H9 (cell line): ENCODE results near the gene LLGL2. TPM values are rescaled to one million over a fixed set of nuclear protein-coding genes. Genes with fewer than 3 reads are reported as not detected.
A peak's percentile ranks its signal among the peaks of the same experiment; 100 is the strongest.

Experiments
- DNase-seq: peaks from one replicate; pipeline ENCODE4 v3.0.0-alpha.2; 2017
- H2AFZ ChIP-seq: one replicate; pipeline ENCODE4 v1.6.1; 2013; ENCODE audit warnings: mild to moderate bottlenecking, low read length, control low read depth, moderate library complexity
- H2AK5ac ChIP-seq: 2 replicates; pipeline ENCODE4 v1.6.1; 2013; ENCODE audit warnings: low read length, control low read depth, mixed read lengths; ENCODE audit not compliant: insufficient read length
- H2BK120ac ChIP-seq: one replicate; pipeline ENCODE4 v1.6.1; 2013; ENCODE audit warnings: low read depth, mild to moderate bottlenecking, low read length, control low read depth, inconsistent platforms; ENCODE audit not compliant: poor library complexity, severe bottlenecking
- H2BK12ac ChIP-seq: 2 replicates; pipeline ENCODE4 v1.6.1; 2013; ENCODE audit warnings: low read length, control low read depth, mixed read lengths, low read depth; ENCODE audit not compliant: insufficient read length
- H2BK15ac ChIP-seq: 2 replicates; pipeline ENCODE4 v1.6.1; 2013; ENCODE audit warnings: low read depth, low read length, control low read depth
- H2BK20ac ChIP-seq: one replicate; pipeline ENCODE4 v1.6.1; 2013; ENCODE audit warnings: low read depth, mild to moderate bottlenecking, low read length, control low read depth, inconsistent platforms; ENCODE audit not compliant: poor library complexity, severe bottlenecking
- H2BK5ac ChIP-seq: 2 replicates; pipeline ENCODE4 v1.6.1; 2013; ENCODE audit warnings: low read length, control low read depth, mixed read lengths; ENCODE audit not compliant: insufficient read length
- H3K14ac ChIP-seq: 2 replicates; pipeline ENCODE4 v1.6.1; 2013; ENCODE audit warnings: low read length, control low read depth; ENCODE audit not compliant: insufficient read depth
- H3K18ac ChIP-seq: 2 replicates; pipeline ENCODE4 v1.6.1; 2013; ENCODE audit warnings: low read depth, mild to moderate bottlenecking, mixed read lengths, low read length, control low read depth; ENCODE audit not compliant: insufficient read length
- H3K23ac ChIP-seq: 2 replicates; pipeline ENCODE4 v1.6.1; 2013; ENCODE audit warnings: low read length, control low read depth, mixed read lengths, low read depth; ENCODE audit not compliant: insufficient read length
- H3K23me2 ChIP-seq: 2 replicates; pipeline ENCODE4 v1.6.1; 2013; ENCODE audit warnings: low read depth, mild to moderate bottlenecking, mixed read lengths, low read length, control low read depth; ENCODE audit not compliant: insufficient read length, poor library complexity, severe bottlenecking
- H3K27ac ChIP-seq: 2 replicates; pipeline ENCODE4 v1.5.1; 2013; ENCODE audit warnings: low read length, control low read depth, mixed read lengths, low read depth; ENCODE audit not compliant: insufficient read length
- H3K27me3 ChIP-seq: 2 replicates; pipeline ENCODE4 v1.6.1; 2013; ENCODE audit warnings: low read length, control low read depth, inconsistent platforms; ENCODE audit not compliant: insufficient read depth
- H3K4ac ChIP-seq: 2 replicates; pipeline ENCODE4 v1.6.1; 2013; ENCODE audit warnings: low read depth, mild to moderate bottlenecking, control low read depth, inconsistent platforms, low read length, moderate library complexity
- H3K4me1 ChIP-seq: 2 replicates; pipeline ENCODE4 v1.6.1; 2013; ENCODE audit warnings: low read length, control low read depth, inconsistent platforms; ENCODE audit not compliant: insufficient read depth
- H3K4me2 ChIP-seq: 2 replicates; pipeline ENCODE4 v1.6.1; 2013; ENCODE audit warnings: low read length, control low read depth, mixed read lengths; ENCODE audit not compliant: insufficient read length, insufficient read depth
- H3K56ac ChIP-seq: 2 replicates; pipeline ENCODE4 v1.6.1; 2013; ENCODE audit warnings: low read depth, mild to moderate bottlenecking, mixed read lengths, low read length, control low read depth; ENCODE audit not compliant: insufficient read length
- H3K79me1 ChIP-seq: 2 replicates; pipeline ENCODE4 v1.6.1; 2013; ENCODE audit warnings: low read depth, mild to moderate bottlenecking, moderate library complexity, low read length, control low read depth, inconsistent platforms; ENCODE audit not compliant: insufficient read depth, poor library complexity, severe bottlenecking
- H3K79me2 ChIP-seq: 2 replicates; pipeline ENCODE4 v1.6.1; 2013; ENCODE audit warnings: low read length, control low read depth, inconsistent platforms; ENCODE audit not compliant: insufficient read depth
- H3K9ac ChIP-seq: 2 replicates; pipeline ENCODE4 v1.6.1; 2013; ENCODE audit warnings: low read length, control low read depth, mixed read lengths; ENCODE audit not compliant: insufficient read length; ENCODE audit errors: extremely low read depth
- H3K9me3 ChIP-seq: one replicate; pipeline ENCODE4 v1.6.1; 2013; ENCODE audit warnings: low read depth, low read length, inconsistent platforms; ENCODE audit not compliant: control insufficient read depth
- H3T11ph ChIP-seq: one replicate; pipeline ENCODE4 v1.6.1; 2013; ENCODE audit warnings: mild to moderate bottlenecking, low read length, control low read depth, inconsistent platforms
- H4K20me1 ChIP-seq: one replicate; pipeline ENCODE4 v1.6.1; 2013; ENCODE audit not compliant: control insufficient read depth, insufficient read length, insufficient read depth
- H4K5ac ChIP-seq: 2 replicates; pipeline ENCODE4 v1.6.1; 2013; ENCODE audit warnings: low read depth, mild to moderate bottlenecking, mixed read lengths, low read length, control low read depth; ENCODE audit not compliant: insufficient read length
- H4K8ac ChIP-seq: replicated peaks from 2 replicates; pipeline ENCODE4 v1.6.1; 2013; ENCODE audit warnings: low read length, control low read depth, mixed read lengths, low read depth; ENCODE audit not compliant: insufficient read length
- H4K91ac ChIP-seq: 2 replicates; pipeline ENCODE4 v1.6.1; 2013; ENCODE audit warnings: low read depth, mild to moderate bottlenecking, moderate library complexity, mixed read lengths, low read length, control low read depth; ENCODE audit not compliant: insufficient read length
- H3K27ac Mint-ChIP-seq, 3 experiments: 2 replicates in 2 of 3; 3 replicates in 1 of 3; pipeline ENCODE4 v1.8.0; 2020 to 2021; ENCODE audit warnings: mixed read lengths in 3 of 3, mild to moderate bottlenecking in 1 of 3, moderate library complexity in 1 of 3
- H3K27me3 Mint-ChIP-seq: 2 replicates; pipeline ENCODE4 v1.8.0; 2021; ENCODE audit warnings: low read depth, mild to moderate bottlenecking, moderate library complexity, mixed read lengths
- H3K36me3 Mint-ChIP-seq, 3 experiments: 2 replicates in 2 of 3; 3 replicates in 1 of 3; pipeline ENCODE4 v1.8.0; 2020 to 2021; ENCODE audit warnings: low read depth in 3 of 3, mixed read lengths in 3 of 3; ENCODE audit not compliant: insufficient read depth in 1 of 3
- H3K4me1 Mint-ChIP-seq, 2 experiments: 2 replicates each; pipeline ENCODE4 v1.8.0; 2020; ENCODE audit warnings: mixed read lengths in 2 of 2
- H3K4me3 Mint-ChIP-seq, 2 experiments: 2 replicates in 1 of 2; 3 replicates in 1 of 2; pipeline ENCODE4 v1.8.0; 2020 to 2021; ENCODE audit warnings: mild to moderate bottlenecking in 2 of 2, mixed read lengths in 2 of 2, moderate library complexity in 1 of 2
- H3K9me3 Mint-ChIP-seq, 2 experiments: 2 replicates in 1 of 2; 3 replicates in 1 of 2; pipeline ENCODE4 v1.8.0; 2020; ENCODE audit warnings: mild to moderate bottlenecking in 2 of 2, mixed read lengths in 2 of 2, moderate library complexity in 1 of 2
- CTCF ChIP-seq: fragments of 200-600 bp; sonication (generic); conservative IDR thresholded peaks from 3 replicates; pipeline ENCODE4 v1.8.0; 2021; ENCODE audit warnings: antibody characterized with exemption, mild to moderate bottlenecking
- WGBS: extraction: QIAGEN DNeasy Blood & Tissue Kit; methylation state at CpG from one replicate; pipeline ENCODE4 v1.1.7; 2013; ENCODE audit warnings: missing lambda C conversion rate, low lambda C conversion rate, mixed read lengths; ENCODE audit not compliant: insufficient read length; ENCODE audit errors: extremely low coverage; 5-methylcytosine and 5-hydroxymethylcytosine counted together
- total RNA-seq: library from RNA; stranded (reverse); gene quantifications from 2 replicates; pipeline ENCODE4 v1.2.1, GENCODE V29; 2021

LLGL2 gene
- total RNA-seq, 1 experiment from 2014 or later, result 90.4 TPM

GRCh38 chr17:75499313-75500022 lies 26.0 kb upstream of the LLGL2 start:
- Histone ChIP-seq H3K79me2 (no peaks in the 10 kb centered on the region), H3K4me1 (no peaks in the 10 kb centered on the region), H2BK20ac (no peak overlapping the region), H4K20me1 (no peaks in the 10 kb centered on the region), H3K9ac (no peak overlapping the region), H3K27me3 (no peaks in the 10 kb centered on the region), H3K27ac (no peak overlapping the region), H4K5ac (no peak overlapping the region), H2BK5ac (no peak overlapping the region), H3K18ac (no peak overlapping the region), H3K79me1 (no peaks in the 10 kb centered on the region), H3K14ac (no peak overlapping the region; the same call in 1 of the 2 replicates), H4K8ac (no peak overlapping the region), H2BK120ac (no peak overlapping the region), H3K4me2 (no peak overlapping the region), H2AK5ac (no peak overlapping the region), H2AFZ (no peak overlapping the region), H4K91ac (no peak overlapping the region), H2BK15ac (no peak overlapping the region), H3T11ph (no peak overlapping the region), H3K56ac (no peak overlapping the region), H3K23ac (no peak overlapping the region), H3K9me3 (no peaks in the 10 kb centered on the region), H3K23me2 (no peaks in the 10 kb centered on the region), H2BK12ac (no peak overlapping the region), H3K4ac (no peak overlapping the region)
- no peak overlapping the region for H3K4me3 Mint-ChIP-seq
- no peak for TF ChIP-seq CTCF
- H3K4me1 Mint-ChIP-seq, result no peaks in the 10 kb centered on the region
- no CpG with 5 or more reads among the region's 16 CpGs for WGBS
- no peak for DNase-seq
- H3K9me3 Mint-ChIP-seq, result no peaks in the 10 kb centered on the region
- H3K36me3 Mint-ChIP-seq, result peaks cover 0 to 45% (median 34%) of the 10 kb centered on the region in 3 experiments; a peak in 5 of 7 replicates
- no peaks in the 10 kb centered on the region; the same call in 1 of the 2 replicates for H3K27me3 Mint-ChIP-seq
- peak overlapping the region in 2 of 3 experiments; percentile 39 to 47; a peak in 2 of 7 replicates for H3K27ac Mint-ChIP-seq
